Measurements from ENCODE around the gene PICALM.

Gene PICALM

DNA sequence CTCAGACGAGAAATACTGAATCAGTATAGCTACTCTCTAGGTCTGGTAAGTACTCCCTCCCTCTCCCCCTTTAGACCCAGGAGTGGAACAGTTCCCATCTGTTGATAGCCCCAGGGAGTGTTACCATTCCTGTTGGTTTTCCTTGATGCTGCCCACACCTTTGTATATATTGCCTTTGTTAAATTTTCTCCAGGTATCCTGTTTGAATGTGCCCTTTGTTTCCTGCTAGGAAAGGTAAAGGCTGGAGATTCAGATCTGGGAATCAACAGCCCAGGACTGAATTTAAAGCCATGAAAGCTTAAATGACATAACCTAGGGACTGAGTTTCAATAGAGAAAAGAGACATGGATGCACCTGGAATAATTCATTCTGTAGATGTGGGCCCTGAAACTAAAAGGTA, 145.4 kb downstream of the PICALM start:
- peaks cover 9% of the 10 kb centered on the region for H3K27me3 Mint-ChIP-seq
- peaks cover 3% of the 10 kb centered on the region for H3K4me1 Mint-ChIP-seq
- no peak overlapping the region for H3K27ac Mint-ChIP-seq
- peaks cover 4% of the 10 kb centered on the region for H3K36me3 Mint-ChIP-seq
- no peak overlapping the region for H3K4me3 Mint-ChIP-seq
- no peaks in the 10 kb centered on the region for H3K9me3 Mint-ChIP-seq

DNA sequence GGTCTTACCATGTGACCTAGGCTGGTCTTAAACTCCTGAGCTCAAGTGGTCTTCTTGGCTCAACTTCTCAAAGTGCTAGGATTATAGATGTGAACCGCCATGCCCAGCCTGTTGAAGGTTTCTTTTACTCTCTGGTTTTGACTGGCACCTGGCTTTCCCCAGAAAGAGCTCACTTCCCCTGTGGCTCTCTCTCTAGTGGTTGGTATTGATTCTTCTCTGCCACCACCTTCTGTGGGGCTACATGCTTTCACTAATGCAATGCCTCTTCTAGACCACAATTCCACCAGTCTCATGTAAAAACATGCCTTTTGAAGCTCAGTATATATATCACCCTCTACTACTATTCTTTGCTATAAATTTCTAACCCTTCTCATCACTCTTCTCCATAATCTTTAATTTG, 146.5 kb downstream of the PICALM start:
- Mint-ChIP-seq H3K4me1 (peaks cover 3% of the 10 kb centered on the region), H3K36me3 (peaks cover 4% of the 10 kb centered on the region), H3K9me3 (no peaks in the 10 kb centered on the region), H3K4me3 (no peak overlapping the region), H3K27ac (no peak overlapping the region), H3K27me3 (peaks cover 8% of the 10 kb centered on the region)

DNA sequence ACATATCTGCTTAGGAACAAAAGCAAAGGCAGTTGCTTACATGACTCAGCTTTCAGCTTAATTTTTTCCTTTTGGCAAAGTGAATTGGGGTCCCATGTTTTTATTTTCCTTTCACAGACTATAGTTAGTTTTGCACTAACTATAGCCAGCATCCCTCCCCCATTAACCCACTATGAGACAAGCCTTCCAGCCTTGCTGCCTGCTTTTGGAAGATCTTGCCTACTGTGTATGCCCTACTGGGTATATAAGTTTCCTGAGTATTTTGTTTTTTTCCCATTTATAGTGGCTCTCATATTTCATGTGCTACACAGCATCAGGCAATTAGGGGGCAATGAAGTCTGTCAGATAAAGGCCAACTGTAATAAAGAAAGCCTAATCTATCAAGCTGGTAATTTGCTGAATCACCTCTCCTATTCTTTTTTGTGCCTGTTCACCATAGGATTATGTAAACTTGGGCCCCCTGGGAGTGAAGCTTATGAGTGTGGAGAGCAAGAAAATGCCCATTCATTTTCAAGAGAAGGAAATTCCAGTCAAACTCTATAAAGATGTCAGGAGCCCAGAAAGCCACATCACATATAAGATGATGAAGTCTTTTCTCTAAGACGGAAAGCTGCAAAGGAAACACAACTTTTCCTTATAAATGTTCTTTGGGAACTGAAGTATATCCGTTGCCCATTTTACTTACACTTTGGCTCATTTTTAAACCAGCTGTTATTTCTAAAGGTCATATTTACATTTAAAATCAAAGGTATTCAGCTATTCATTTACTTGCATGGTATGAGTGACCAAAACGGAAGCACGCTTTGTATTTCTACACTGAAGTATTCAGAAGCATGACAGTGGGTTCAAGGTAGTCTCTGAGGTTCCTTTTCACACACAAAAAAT, 149.7 kb downstream of the PICALM start:
- Mint-ChIP-seq H3K9me3 (no peaks in the 10 kb centered on the region), H3K27me3 (peaks cover 5% of the 10 kb centered on the region)

DNA sequence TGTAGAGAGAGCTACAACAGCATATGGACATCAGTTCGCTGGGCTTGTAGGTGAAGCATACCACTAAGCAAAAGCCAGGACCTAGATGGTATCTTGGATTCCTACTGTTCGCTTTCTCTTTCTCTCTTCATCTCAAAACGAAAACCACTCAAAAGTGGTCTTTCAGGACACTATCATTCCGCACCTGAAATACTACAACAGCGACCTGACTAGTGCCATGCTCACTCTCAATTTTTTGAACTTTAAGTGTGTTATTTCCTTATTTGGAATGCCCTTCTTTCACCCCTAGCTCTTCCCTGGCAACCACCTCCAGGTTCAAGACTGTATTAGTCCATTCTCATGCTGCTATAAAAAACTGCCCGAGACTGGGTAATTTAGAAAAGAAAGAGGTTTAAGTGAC, 154.5 kb downstream of the PICALM start:
- Mint-ChIP-seq H3K4me3 (no peak overlapping the region), H3K4me1 (no peaks in the 10 kb centered on the region), H3K27me3 (no peaks in the 10 kb centered on the region), H3K9me3 (no peaks in the 10 kb centered on the region), H3K27ac (no peak overlapping the region), H3K36me3 (no peaks in the 10 kb centered on the region)

More for the DNA sequence above, 149.7 kb downstream of the PICALM start:
- Mint-ChIP-seq H3K4me1 (peaks cover 3% of the 10 kb centered on the region), H3K4me3 (no peak overlapping the region), H3K27ac (no peak overlapping the region), H3K36me3 (peaks cover 4% of the 10 kb centered on the region)

DNA sequence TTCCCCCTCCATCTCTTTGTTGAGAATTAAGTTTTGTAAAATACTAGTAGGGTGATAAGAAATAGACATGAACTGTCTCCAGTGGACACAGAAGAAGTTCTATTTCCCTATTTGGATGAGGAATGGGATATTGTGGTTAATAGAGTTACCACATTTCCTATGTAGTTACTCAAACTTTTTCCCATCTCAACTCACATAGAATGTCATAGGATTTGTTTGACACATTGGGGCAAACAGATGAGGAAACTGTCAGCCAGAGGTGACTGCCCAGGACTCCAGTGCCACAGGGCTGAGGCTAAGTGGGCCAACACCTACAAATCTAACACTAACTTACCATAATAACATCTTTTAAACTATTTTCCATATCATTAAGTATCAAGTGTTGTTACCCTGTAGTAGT, 155.4 kb downstream of the PICALM start:
- H3K9me3 Mint-ChIP-seq = no peaks in the 10 kb centered on the region
- no peak overlapping the region for H3K4me3 Mint-ChIP-seq
- no peaks in the 10 kb centered on the region for H3K4me1 Mint-ChIP-seq
- H3K36me3 Mint-ChIP-seq = no peaks in the 10 kb centered on the region
- no peak overlapping the region for H3K27ac Mint-ChIP-seq
- no peaks in the 10 kb centered on the region for H3K27me3 Mint-ChIP-seq

DNA sequence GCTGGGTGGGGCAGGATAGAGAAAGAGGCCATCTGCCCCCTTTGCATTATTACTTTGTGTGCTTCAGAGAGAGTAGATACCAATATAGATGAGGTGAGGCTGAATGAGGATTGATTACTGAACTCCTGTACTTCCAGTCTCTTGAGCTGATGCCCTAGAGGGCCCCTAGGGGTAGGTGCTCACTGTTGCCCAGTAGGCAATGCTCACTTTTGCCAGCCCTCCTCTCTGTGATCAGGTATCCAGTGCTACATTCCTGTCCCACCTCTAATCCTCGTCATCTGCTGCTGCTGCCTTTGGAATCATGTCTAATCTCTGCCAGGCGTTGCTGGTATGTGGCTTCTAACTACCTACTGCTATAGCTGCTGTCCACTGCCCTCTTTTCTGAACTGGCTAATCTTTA, 156.5 kb downstream of the PICALM start:
- Mint-ChIP-seq H3K36me3 (no peaks in the 10 kb centered on the region), H3K4me3 (no peak overlapping the region), H3K4me1 (no peaks in the 10 kb centered on the region), H3K27me3 (no peaks in the 10 kb centered on the region), H3K27ac (no peak overlapping the region), H3K9me3 (no peaks in the 10 kb centered on the region)
